ENCODE data around the gene STPG2.
"Not testable (repeated sequence)": the region's sequence is repeated elsewhere in the genome, so short reads cannot be mapped to it uniquely, and the experiment has no call there.

Gene STPG2

DNA sequence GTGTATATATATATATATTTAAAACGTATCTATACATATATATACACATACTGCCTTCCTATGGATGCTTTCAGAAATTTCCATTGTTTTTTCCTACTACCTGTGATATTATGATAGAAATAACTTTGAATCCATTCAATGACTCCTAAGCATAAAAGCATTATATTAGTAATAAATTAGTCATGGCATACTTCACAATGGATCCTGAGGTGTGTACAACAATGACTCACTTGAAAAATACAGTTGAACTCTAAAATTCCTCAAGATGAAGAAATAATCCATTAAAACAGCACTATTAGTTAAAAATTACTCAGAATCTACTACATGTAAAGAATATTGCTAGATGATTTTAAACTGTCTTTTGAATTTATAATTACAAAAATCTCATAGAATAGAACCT is 201.1 kb downstream of the STPG2 start:
- no peak for DNase-seq (ENCODE audit: low spot score)

GRCh38 chr4:97938141-97938540 is 205.1 kb downstream of the STPG2 start:
- no peak for DNase-seq (ENCODE audit: low spot score)

DNA sequence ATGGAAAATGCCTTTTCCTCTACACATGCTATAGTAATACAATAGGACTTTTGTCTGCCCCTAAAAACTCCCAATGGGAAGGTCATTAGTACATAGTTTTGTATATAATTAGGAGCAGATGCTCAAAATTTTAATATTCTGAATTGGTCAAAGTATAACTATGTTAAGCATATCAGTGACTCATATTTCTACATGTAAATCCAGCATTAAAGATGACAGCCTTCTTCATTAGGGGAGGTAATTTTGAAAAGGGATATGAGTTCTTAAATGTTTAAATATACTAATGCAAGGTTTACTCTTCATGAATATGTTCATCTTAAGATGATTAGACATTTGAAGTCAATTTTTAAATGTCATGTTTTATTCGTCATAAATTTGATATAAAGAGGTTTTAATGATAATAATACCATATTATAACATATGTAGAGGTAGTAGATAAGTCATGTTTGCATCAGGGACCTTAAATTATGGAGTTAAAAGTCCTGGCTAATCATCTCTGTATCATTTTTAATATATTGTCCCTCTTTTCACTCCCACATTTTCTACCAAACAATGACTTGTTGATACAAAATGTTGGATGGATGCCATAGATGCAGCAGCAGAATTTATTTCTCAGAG is 218.8 kb downstream of the STPG2 start:
- no peak for DNase-seq (ENCODE audit: low spot score)

GRCh38 chr4:97923096-97923495 is 220.2 kb downstream of the STPG2 start:
- DNase-seq (ENCODE audit: low spot score), result no peak

GRCh38 chr4:97917115-97917514 is 226.2 kb downstream of the STPG2 start:
- DNase-seq (ENCODE audit: low spot score), result no peak

DNA sequence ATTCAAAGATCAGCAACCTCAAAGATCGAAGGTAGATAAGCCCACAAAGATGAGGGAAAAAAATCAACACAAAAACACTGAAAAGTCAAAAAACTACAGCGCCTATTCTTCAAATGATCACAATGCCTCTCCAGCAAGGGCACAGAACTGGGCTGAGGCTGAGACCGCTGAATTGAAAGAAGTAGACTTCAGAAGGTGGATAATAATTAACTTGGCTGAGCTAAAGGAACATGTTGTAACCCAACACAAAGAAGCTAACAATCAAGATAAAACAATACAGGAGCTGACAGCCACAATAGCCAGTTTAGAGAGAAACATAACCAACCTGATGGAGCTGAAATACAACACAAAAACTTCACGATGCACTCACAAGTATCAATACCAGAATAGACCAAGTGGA is 231.1 kb downstream of the STPG2 start:
- no peak for DNase-seq (ENCODE audit: low spot score)

- DNase-seq (ENCODE audit: low spot score), result no peak
Measured at GRCh38 chr4:97911236-97911906, 231.9 kb downstream of the STPG2 start.

GRCh38 chr4:97910005-97910404 is 233.3 kb downstream of the STPG2 start:
- no peak for DNase-seq (ENCODE audit: low spot score)

DNA sequence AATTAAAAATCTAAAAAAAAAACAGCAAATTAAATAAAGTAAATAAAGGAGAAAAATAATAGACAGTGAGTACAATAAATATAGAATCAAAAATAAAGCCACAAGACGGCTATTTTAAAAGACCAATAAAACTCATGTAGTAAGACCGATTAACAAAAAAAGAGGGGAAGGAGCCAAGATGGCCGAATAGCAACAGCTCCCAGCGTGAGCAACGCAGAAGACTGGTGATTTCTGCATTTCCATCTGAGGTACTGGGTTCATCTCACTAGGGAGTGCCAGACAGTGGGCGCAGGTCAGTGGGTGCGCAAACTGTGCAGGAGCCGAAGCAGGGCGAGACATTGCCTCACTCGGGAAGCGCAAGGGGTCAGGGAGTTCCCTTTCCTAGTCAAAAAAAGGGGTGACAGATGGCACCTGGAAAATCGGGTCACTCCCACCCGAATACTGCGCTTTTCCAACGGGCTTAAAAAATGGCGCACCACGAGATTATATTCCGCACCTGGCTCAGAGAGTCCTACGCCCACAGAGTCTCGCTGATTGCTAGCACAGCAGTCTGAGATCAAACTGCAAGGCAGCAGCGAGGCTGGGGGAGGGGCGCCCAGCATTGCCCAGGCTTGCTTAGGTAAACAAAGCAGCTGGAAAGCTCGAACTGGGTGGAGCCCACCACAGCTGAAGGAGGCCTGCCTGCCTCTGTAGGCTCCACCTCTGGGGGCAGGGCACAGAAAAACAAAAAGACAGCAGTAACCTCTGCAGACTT is 239.7 kb downstream of the STPG2 start:
- not testable (repeated sequence) for DNase-seq (ENCODE audit: low spot score)

DNA sequence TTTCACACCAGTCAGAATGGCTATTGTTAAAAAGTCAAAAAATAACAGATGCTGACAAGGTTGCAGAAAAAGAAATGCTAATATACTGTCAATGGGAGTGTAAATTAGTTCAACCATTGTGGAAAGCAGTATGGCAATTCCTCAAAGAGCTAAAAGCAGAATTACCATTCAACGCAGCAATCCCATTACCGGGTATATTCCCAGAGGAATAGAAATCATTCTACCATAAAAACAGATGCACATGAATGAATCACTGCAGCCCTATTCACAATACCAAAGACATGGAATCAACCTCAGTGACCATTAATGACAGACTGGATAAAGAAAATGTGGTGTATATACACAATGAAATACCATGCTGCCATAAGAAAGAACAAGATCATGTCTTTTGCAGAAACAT is 243.0 kb downstream of the STPG2 start:
- DNase-seq (ENCODE audit: low spot score), result no peak

- no peak for DNase-seq (ENCODE audit: low spot score)
Measured at GRCh38 chr4:97892592-97893266, 250.5 kb downstream of the STPG2 start.

DNA sequence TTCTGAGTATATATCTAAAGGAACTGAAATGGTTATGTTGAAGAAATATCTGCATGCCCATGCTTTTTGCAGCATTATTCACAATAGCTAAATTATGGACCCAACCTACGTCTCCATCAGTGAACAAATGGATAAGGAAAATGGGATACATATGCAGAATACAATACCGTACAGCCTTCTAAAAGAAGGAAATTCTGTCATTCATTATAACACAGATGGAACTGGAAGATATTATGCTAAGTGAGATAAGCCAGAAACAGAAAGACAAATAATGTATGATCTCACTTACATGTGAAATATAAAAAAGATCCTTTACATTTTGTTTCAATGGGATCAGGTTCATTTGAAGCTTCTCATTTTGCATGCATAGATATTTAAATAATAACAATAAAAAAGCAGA is 263.3 kb downstream of the STPG2 start:
- DNase-seq (ENCODE audit: low spot score), result no peak

DNA sequence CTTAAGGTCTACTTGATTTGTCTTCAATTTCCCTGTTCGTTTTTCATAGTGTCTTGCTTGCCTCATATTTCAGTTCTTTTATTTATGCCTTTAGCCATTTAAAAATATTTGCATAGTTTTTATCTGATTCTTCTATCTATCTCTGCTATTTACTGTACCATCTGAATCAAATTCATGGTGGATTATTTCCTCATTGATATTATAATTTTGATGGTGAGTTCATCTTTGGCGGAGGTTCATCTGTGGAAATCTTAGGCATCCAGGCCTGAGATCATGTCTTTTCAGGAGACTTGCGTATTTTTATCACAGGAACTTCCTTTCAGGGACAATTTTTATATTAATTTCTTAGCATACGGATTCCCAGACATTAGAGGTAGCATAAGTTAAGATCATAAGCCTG is 275.2 kb downstream of the STPG2 start:
- DNase-seq (ENCODE audit: low spot score), result no peak

DNA sequence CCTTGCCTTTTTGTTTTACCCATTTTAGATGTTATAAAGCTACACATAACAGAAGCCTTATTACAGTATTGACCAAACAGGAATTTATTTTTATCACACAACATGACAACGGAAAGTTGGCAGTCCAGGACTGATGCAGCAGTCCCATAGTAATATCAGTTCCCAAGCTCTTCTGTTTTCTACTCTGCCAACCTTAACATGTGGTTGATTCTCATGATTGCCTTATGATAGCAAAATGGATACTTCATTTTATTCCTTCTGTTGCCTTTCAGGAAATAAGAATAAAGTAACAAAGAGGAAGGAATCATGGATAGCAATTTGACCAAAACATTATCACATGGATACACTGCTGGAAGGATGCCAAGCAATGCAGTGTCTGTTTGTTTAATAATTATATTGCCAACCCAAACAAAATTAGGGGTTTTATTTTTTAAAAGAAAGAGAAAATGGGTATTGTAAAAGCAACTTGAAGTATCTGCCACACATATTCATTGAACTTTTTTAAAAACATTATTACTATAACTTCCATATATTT is 275.7 kb downstream of the STPG2 start:
- DNase-seq (ENCODE audit: low spot score), result no peak

DNA sequence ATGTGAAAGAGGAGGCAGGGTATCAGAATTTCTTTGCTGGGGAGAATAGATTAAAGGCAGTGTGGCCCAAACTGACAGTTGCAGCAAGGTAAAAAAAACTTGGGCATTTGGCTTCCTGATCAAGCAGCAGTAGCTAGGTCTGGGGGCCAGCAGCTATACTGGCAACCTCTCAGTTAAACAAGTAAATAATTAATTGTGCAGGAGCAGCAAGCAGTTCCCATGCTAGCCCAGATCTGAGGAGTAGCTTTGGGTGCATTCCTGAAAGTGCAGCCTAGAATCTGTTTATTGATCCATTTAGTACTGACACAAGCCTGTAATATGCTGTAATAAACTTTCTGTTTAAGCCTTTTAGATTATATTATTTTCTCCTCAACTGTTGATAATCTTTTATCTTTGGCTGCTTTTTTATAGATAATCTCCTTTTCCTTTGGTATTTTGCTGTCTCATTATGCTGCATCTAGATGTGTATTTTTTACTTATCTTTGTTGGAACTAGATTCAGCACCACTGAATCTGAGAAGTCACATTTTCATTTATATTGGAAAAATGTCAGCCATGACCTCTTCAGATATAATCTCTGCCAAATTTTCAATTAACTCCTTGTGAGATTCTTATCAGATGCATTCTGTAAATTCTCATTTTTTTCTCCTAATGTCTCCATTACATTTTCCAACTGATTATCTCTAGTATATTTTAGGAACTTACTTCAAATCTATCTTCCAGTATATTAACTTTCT is 276.3 kb downstream of the STPG2 start:
- no peak for DNase-seq (ENCODE audit: low spot score)

GRCh38 chr4:97851115-97851514 is 292.2 kb downstream of the STPG2 start:
- DNase-seq (ENCODE audit: low spot score), result no peak

GRCh38 chr4:97845758-97846157 is 297.5 kb downstream of the STPG2 start:
- DNase-seq (ENCODE audit: low spot score), result no peak

- no peak for DNase-seq (ENCODE audit: low spot score)
Measured at GRCh38 chr4:97841512-97841911, 301.8 kb downstream of the STPG2 start.

GRCh38 chr4:97836662-97837061 is 306.6 kb downstream of the STPG2 start:
- DNase-seq (ENCODE audit: low spot score), result no peak

GRCh38 chr4:97828646-97829045 is 314.6 kb downstream of the STPG2 start:
- no peak for DNase-seq (ENCODE audit: low spot score)

GRCh38 chr4:97819294-97819693 is 324.0 kb downstream of the STPG2 start:
- DNase-seq (ENCODE audit: low spot score), result no peak

GRCh38 chr4:97812768-97813167 is 330.5 kb downstream of the STPG2 start:
- DNase-seq (ENCODE audit: low spot score), result no peak

Data from germinal center (tissue), 1 donor.